Skeletal muscle satellite cell (primary cell): Measurements from ENCODE around the gene GUCY1A2. TPM values are rescaled to one million over a fixed set of nuclear protein-coding genes. Genes with fewer than 3 reads are reported as not detected.
A peak's percentile ranks its signal among the peaks of the same experiment; 100 is the strongest.
"Not testable (repeated sequence)": the region's sequence is repeated elsewhere in the genome, so short reads cannot be mapped to it uniquely, and the experiment has no call there.

Experiments
- H3K27me3 ChIP-seq: 2 replicates; pipeline ENCODE4 v1.7.0; 2013; ENCODE audit warnings: low read length; ENCODE audit not compliant: control insufficient read depth, insufficient read depth
- H3K36me3 ChIP-seq: 2 replicates; pipeline ENCODE4 v1.7.0; 2013; ENCODE audit warnings: mild to moderate bottlenecking, control low read depth, low read length; ENCODE audit not compliant: insufficient read depth
- H3K4me1 ChIP-seq: 2 replicates; pipeline ENCODE4 v1.7.0; 2013; ENCODE audit warnings: low read length; ENCODE audit not compliant: control insufficient read depth, insufficient read depth
- H3K4me2 ChIP-seq: 2 replicates; pipeline ENCODE4 v1.7.0; 2013; ENCODE audit warnings: mild to moderate bottlenecking, low read length
- H3K4me3 ChIP-seq: 2 replicates; pipeline ENCODE4 v1.7.0; 2013; ENCODE audit warnings: low read length
- H3K9ac ChIP-seq: 2 replicates; pipeline ENCODE4 v1.7.0; 2013; ENCODE audit warnings: mild to moderate bottlenecking, low read depth, low read length, moderate library complexity
- H3K9me3 ChIP-seq: replicated peaks from 2 replicates; pipeline ENCODE4 v1.7.0; 2013; ENCODE audit warnings: mild to moderate bottlenecking, control low read depth, low read length
- total RNA-seq: library from RNA; depleted of rRNA; stranded (reverse); fragments of >200 nt; gene quantifications from 2 replicates; pipeline ENCODE4 v1.2.3, GENCODE V29; 2012; rRNA removed

Gene GUCY1A2, protein sequence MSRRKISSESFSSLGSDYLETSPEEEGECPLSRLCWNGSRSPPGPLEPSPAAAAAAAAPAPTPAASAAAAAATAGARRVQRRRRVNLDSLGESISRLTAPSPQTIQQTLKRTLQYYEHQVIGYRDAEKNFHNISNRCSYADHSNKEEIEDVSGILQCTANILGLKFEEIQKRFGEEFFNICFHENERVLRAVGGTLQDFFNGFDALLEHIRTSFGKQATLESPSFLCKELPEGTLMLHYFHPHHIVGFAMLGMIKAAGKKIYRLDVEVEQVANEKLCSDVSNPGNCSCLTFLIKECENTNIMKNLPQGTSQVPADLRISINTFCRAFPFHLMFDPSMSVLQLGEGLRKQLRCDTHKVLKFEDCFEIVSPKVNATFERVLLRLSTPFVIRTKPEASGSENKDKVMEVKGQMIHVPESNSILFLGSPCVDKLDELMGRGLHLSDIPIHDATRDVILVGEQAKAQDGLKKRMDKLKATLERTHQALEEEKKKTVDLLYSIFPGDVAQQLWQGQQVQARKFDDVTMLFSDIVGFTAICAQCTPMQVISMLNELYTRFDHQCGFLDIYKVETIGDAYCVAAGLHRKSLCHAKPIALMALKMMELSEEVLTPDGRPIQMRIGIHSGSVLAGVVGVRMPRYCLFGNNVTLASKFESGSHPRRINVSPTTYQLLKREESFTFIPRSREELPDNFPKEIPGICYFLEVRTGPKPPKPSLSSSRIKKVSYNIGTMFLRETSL
- 1.3 and 2.2 TPM in 2 replicates for total RNA-seq

DNA sequence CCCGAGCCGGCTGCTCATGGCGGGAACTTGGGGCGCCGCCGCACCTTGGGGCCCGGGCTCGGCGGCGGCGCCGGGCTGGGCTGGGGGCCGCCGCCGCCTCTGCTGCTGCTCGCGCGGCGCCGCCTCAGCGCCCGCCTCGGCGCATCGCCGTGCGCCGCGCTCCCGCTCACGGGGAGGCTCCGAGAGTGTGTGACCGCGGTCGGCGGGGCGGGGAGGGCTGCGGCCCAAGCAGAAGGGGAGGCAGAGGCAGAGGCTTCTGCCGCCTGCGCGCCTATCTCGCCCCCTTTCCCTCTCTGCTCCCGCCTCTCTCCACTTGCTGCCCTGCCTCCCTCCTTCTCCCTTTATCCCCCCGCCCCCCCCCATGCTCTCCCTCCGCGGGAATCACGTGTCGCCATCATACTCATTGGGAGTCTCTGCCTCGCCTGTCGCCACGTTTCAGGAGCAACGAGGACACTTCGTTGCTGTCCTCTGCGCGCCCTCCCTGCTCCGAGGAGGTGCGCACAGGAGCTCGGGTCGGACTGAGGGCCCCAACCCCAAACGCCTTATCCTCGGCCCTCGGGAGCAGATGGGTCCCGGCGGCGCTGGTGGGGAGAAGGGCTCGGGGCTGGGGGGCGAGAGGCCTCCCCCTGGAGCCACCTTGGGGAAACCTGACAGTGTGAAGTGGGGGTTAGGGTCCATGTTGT, at the start of gene GUCY1A2:
TSS of gene GUCY1A2 (minus strand) at position 258 of the 683 bp plus-strand sequence. CDS start 421 bp downstream, outside the sequence.
- Histone ChIP-seq H3K9ac (no peak within 1 kb of the TSS), H3K4me2 (peak within 1 kb of the TSS; percentile 94), H3K27me3 (peaks cover 69% of the 10 kb centered on the region), H3K9me3 (no peaks in the 10 kb centered on the region), H3K36me3 (no peaks in the 10 kb centered on the region), H3K4me3 (peak within 1 kb of the TSS; percentile 72), H3K4me1 (peaks cover 9% of the 10 kb centered on the region)

DNA sequence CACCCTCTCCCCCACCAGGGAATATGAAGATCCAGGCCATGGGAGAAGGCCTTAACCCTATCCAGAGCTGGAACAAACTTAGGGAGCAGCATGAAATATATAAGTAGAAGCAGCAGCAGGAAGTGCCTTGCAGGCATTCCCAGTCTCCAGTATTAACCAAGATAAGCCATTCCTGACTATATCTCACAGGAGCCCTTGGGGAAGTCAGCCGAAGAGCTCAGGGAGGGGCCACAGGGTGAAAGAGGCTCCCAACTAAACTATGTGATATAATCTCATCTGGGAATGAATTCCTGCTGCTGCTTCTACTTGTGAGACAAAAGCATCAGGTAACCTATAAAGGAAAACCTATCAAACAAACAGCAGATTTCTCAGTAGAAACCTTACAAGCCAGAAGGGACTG, 36.1 kb upstream of the GUCY1A2 start:
- Histone ChIP-seq H3K4me1 (no peaks in the 10 kb centered on the region), H3K9ac (no peak overlapping the region), H3K36me3 (no peaks in the 10 kb centered on the region), H3K4me2 (no peak overlapping the region), H3K9me3 (peaks cover 4% of the 10 kb centered on the region), H3K27me3 (no peaks in the 10 kb centered on the region), H3K4me3 (no peak overlapping the region)

DNA sequence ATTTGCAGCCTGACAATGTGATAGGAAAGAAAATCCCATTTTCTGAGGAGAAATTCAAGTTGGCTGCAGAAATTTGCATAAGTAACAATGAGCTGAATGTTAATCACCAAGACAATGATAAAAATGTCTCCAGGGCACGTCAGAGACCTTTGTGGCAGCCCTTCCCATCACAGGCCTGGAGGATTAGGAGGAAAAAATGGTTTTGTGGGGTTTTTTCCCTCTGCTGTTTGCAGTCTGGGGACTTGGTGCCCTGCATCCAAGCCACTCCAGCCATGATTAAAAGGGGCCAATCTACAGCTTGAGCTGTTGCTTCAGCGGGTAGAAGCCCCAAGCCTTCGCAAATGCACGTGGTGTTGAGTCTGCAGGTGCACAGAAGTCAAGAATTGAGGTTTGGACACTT, 33.1 kb upstream of the GUCY1A2 start:
- H3K4me1 ChIP-seq, H3K4me2 ChIP-seq, H3K9me3 ChIP-seq, H3K27me3 ChIP-seq, H3K4me3 ChIP-seq, H3K36me3 ChIP-seq, H3K9ac ChIP-seq: not testable (repeated sequence)

DNA sequence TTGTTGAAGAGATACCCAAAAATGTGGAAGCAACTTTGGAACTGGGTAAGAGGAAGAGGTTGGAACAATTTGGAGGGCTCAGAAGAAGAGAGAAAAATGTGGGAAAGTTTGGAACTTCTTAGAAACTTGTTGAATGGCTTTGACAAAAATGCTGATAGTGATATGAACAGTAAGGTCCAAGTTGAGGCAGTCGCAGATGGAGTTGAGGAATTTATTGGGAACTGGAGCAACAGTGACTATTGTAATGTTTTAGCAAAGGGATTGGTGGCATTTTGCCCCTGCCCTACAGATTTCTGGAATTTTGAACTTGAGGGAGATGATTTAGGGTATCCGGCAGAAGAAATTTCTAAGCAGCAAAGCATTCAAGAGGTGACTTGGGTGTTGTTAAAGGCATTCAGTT, 32.6 kb upstream of the GUCY1A2 start:
- not testable (repeated sequence) for H3K27me3 ChIP-seq, H3K4me1 ChIP-seq, H3K9ac ChIP-seq, H3K9me3 ChIP-seq, H3K36me3 ChIP-seq, H3K4me3 ChIP-seq, H3K4me2 ChIP-seq

DNA sequence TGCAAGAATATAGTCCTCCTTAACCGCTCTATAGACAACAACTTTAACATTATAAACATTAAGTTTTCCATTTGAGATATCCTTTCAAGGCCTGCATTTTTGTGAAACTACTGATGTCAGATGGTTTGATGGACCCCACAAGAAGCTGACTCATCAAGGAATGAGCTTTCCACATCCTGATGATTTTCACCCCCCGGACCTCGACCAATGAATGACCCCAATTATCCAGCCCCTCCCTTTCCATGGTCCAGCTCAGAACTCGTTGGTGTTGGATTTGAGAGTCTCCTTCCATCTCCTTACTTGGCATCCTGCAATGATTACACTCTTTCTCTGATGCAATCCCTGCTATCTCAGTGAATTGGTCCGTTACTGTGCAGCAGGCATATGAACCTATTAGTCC, 31.8 kb upstream of the GUCY1A2 start:
- H3K4me1 ChIP-seq = no peaks in the 10 kb centered on the region
- H3K27me3 ChIP-seq = peaks cover 11% of the 10 kb centered on the region
- H3K36me3 ChIP-seq = no peaks in the 10 kb centered on the region
- no peak overlapping the region for H3K4me2 ChIP-seq
- no peak overlapping the region for H3K9ac ChIP-seq
- no peak overlapping the region for H3K4me3 ChIP-seq
- H3K9me3 ChIP-seq = peaks cover 4% of the 10 kb centered on the region

DNA sequence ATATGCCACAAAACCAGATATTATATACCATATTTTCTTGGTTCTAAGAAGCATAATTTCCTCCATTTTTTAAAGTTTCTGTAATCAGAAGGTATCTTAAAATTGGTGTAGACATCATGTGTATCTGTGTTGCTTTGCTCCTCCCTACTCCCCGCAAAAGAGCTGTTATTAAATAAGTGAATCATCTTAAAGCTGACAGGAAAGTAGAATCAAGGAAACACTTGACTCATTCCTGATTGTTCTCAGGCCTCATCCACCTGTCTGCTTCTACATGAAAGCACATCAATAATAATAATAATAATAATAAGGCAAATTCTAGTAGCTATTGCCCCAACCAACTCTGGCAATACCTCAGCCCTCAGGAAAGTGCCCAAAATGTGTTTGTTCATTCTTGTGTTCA, 26.2 kb upstream of the GUCY1A2 start:
- Histone ChIP-seq H3K4me2 (no peak overlapping the region), H3K27me3 (peaks cover 13% of the 10 kb centered on the region), H3K9ac (no peak overlapping the region), H3K4me1 (peaks cover 17% of the 10 kb centered on the region), H3K36me3 (no peaks in the 10 kb centered on the region), H3K9me3 (no peaks in the 10 kb centered on the region), H3K4me3 (no peak overlapping the region)

DNA sequence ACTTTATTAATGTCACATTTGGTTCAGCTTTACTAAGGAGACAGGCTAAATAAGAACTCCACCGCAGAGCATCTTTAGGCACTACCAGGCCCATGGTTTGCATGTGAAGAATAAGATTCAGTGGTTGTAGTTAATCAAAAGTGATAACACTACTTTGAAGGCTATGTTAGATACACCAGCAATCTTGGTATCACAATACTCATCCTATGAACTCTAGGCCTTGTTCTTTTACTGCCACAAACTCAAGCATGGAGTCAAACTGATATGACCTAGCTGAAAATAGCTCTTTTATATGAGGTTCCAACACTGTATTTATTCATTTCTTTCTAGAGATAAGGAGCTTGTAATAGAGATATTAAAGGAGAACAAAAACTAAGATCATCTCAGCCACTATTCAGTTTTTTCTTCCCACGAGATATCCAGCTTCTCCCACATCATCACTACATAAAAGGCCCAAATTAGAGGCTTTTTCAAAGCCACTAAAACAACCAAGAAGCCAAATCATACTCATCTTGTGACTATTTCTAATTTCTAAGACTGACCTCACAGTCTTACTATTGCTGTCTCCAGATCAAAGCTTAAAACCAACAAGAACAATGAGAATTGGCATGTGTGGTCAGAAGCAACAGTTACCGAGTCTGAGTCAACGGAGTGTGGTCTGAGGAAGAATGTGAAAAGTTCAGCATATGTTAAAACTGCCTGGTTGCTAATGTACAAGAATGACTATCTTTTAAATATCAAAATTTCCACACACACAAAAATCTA, 25.1 kb upstream of the GUCY1A2 start:
- Histone ChIP-seq H3K4me1 (peaks cover 17% of the 10 kb centered on the region), H3K36me3 (no peaks in the 10 kb centered on the region), H3K9me3 (no peaks in the 10 kb centered on the region), H3K27me3 (peaks cover 13% of the 10 kb centered on the region), H3K4me3 (no peak overlapping the region), H3K4me2 (peak overlapping the region; percentile 14), H3K9ac (peak overlapping the region; percentile 30)

DNA sequence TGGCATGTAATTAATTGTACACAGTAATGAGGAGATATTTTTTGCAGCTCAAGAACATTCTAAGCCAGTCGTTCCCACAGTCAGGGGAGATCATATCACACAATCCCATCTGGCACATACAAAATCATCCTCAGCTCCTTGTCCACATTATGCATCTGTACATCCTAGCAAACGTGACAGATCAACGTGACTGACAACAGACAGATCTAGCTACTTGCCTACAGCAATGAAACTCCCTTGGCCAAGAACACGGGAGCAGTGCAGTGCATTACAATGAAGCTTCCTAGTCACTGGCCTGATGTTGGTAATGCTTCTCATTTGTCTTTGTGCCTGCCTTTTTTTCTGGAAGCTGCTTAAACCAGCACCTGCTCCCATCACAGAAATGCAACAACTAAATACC, 24.5 kb upstream of the GUCY1A2 start:
- H3K4me3 ChIP-seq = no peak overlapping the region
- H3K9ac ChIP-seq = peak overlapping the region; percentile 30
- H3K27me3 ChIP-seq = peaks cover 18% of the 10 kb centered on the region
- H3K4me1 ChIP-seq = peaks cover 17% of the 10 kb centered on the region
- H3K4me2 ChIP-seq = no peak overlapping the region
- no peaks in the 10 kb centered on the region for H3K36me3 ChIP-seq
- no peaks in the 10 kb centered on the region for H3K9me3 ChIP-seq

DNA sequence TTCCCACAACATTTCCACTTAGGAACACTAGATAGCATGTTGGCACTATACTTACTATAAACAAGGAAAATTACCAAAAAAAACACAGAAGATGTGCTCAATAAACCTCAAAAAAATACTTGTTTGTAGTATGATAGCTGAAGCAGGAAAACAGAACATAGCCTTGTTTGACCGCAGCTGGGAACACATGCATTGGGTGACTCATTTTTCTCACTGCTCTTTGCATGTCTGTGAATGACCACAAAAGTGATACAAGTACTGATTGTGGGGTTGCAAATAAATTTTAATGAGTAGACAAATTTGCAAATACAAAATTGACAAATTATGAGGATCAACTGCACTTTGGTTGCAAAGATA, 22.8 kb upstream of the GUCY1A2 start:
- Histone ChIP-seq H3K4me2 (no peak overlapping the region), H3K36me3 (no peaks in the 10 kb centered on the region), H3K4me1 (peaks cover 17% of the 10 kb centered on the region), H3K9me3 (no peaks in the 10 kb centered on the region), H3K9ac (no peak overlapping the region), H3K27me3 (peaks cover 10% of the 10 kb centered on the region), H3K4me3 (no peak overlapping the region)

DNA sequence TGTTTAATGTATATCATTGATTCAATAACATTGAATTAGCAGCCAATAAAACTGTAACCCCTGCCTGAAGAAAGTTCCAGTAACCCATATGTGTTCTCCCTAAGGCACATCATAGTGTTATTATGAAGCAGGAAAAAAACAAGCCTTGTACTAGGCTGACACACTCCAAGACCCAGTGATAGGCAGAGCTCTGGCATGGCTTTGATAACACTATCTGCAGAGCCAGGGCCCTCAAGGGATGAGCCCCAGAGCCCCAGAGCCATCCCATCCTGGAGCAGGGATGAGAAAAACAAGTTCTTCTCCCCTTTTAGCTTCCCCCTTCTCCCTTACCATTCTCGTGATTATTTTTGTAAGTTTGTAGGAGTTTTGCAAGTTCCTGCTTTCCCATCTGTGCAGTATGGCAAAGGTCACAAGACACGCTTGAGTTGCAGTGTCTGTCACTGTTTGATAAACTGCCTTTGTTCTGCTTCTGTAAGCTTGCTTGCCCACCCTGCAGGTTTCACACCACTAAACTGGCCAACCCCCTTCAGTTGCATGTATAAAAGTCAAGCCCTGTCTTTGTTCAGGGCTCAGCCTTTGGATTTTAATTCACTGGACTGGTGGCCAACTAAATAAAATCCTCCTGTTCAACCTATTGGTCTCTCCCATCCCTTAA, 22.3 kb upstream of the GUCY1A2 start:
- H3K27me3 ChIP-seq = peaks cover 8% of the 10 kb centered on the region
- H3K4me2 ChIP-seq = no peak overlapping the region
- H3K36me3 ChIP-seq = no peaks in the 10 kb centered on the region
- peaks cover 17% of the 10 kb centered on the region for H3K4me1 ChIP-seq
- no peak overlapping the region for H3K9ac ChIP-seq
- no peaks in the 10 kb centered on the region for H3K9me3 ChIP-seq
- no peak overlapping the region for H3K4me3 ChIP-seq

DNA sequence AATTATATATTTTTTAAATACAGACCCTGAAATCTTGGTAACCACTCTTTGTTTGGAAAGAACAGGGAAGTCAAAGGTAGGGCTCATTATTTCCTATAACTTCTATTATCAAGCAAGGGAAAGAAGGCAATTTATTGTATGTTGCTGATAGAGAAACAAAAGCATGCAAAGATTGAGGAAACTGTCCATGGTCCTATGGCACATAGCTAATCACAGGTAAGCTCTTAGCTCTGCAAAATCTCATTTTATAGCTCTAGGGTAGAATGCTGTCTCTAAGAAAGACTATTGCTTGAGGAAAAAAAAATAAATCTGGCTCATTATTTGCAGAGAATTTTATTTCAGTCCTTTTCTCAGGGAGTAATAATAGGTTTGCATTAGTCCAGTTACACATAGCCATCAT, 7.4 kb upstream of the GUCY1A2 start:
- Histone ChIP-seq H3K27me3 (peaks cover 72% of the 10 kb centered on the region), H3K4me3 (no peak overlapping the region), H3K9me3 (no peaks in the 10 kb centered on the region), H3K4me2 (no peak overlapping the region), H3K36me3 (no peaks in the 10 kb centered on the region), H3K9ac (no peak overlapping the region), H3K4me1 (no peaks in the 10 kb centered on the region)
